HT-29 (cell line): Measurements from ENCODE around the gene PLA2G4F. TPM values are rescaled to one million over a fixed set of nuclear protein-coding genes. Genes with fewer than 3 reads are reported as not detected.

ENCODE experiments used
- DNase-seq: peaks from one replicate; pipeline ENCODE4 v3.0.0-alpha.2; 2015; ENCODE audit warnings: low spot score
- total RNA-seq: library from RNA; depleted of rRNA; stranded (reverse); fragments of >200 nt; shearing (Covaris generic); gene quantifications from 2 replicates; pipeline ENCODE4 v1.2.3, GENCODE V29; 2014

The PLA2G4F gene
- total RNA-seq, 1 experiment from 2014 or later: 11.4 TPM

DNA sequence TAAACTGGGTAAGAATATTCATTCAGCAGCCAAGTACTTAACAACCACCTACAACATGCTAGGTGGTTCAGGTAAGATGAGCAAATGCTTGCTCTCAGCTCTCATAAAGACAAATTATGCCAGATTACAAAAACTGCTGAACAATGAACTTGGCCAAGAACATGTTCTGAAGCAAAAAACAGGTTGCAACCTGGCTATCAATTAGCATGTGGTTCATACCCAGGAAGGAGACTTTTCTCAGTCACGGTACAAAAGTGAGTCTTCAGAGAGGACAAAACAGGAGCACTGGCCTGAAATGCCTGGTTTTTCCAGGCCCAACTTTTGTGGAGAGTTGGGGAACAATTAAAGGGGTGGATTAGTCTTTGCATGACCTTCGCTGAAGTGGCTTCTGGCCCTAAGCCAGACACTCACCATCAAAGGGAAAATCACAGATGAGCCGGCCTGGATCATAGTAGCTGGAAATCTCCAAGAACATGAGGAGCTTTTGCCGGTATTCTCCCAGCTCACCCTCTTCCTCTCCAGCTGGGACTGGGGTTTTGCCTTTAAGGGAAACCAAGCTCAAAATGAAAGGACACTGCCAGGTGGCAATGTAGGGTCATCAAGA is 7.6 kb upstream of the PLA2G4F start:
- no peak for DNase-seq

DNA sequence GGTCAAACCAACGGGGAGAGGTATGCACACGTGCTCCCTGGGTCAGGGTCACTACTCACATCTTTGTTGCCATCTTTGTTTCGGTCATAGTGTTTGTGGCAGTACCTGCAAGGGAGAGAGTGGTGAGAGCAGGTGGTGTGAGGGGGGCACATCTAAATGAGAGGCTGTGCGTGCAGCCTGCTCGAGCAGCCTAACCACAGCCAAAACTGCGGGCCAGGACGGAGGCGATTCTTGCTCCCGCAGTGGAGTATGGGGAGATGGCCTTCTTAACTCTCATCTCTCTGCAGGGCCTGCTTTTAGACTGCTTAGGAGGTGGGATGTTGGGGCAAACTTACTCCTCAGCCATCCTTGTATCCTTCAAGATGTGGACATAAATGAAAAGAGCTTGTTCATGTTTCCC is 6.9 kb upstream of the PLA2G4F start:
- DNase-seq: no peak

DNA sequence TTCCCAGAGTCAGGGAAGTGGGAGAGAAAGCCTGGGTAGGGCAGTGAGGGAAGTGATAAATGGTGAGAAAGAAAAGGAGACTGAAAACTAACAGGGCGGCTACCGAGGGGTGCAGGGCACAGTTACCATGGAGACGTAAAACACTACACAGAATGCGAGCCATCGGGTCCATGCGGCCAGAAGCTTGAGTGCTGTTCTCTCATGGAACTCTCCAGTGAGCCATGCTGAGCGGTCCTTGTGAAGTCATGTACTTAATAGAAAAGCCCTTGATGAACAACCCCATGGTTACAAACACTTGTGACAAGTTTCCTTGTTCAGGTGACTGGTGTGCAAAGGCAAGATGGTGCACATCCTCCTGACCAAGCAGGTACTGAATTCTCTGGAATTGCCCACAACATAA is 3.7 kb upstream of the PLA2G4F start:
- no peak for DNase-seq

DNA sequence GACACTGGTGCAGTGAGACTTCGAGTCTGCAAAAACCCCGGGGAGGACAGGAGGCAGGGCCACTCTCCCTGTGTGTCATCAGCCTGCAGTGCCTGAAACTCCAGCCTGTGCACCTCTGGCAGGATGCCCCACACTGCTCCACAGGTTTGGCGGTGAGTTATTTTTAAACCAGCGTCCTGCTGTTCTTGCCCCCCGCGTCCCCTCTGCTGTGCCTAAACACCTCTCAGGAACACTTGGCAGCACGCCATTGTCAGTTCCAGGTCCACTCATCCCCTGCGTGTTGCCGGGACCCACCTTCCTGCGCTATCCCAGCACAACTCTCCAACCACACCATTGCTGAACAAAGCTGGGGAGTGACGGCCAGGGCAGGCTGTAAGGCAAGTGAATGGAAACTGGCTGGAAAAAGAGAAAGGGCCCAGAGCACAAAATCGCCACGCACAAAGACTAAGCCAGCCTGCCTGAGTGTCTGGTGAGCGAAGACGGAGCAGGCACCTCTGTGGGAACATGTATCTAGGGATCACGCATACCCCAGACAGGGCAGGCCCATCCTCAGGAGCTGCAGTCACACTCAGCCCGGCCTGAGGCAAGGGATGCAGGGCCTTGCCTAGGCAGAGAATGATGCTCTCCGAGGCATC is 3.1 kb upstream of the PLA2G4F start:
- DNase-seq: no peak

DNA sequence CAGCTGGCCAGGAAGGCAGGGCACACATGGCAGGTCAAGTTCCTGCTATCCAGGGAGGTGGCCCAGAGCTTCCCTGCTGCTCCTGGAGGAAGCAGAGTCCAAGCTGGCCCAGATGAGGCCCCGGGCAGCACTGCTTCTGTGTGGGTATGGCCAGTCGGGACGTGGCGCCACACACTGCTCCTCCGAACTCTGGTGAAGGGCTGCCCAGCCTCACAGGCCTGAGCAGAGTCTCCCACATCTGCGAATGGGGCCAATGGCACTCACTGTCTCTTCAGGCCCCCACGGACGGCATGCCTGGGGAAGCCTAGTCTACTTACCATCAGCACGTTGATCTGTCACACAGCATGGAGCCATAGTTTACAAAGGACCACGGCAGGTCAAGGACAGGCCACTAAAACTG is 2.5 kb upstream of the PLA2G4F start:
- no peak for DNase-seq

GRCh38 chr15:42157981-42158765 is 1.7 kb upstream of the PLA2G4F start:
- no peak for DNase-seq

- no peak for DNase-seq
These were observed 945 bp upstream of the PLA2G4F start for GRCh38 chr15:42157381-42157780.

DNA sequence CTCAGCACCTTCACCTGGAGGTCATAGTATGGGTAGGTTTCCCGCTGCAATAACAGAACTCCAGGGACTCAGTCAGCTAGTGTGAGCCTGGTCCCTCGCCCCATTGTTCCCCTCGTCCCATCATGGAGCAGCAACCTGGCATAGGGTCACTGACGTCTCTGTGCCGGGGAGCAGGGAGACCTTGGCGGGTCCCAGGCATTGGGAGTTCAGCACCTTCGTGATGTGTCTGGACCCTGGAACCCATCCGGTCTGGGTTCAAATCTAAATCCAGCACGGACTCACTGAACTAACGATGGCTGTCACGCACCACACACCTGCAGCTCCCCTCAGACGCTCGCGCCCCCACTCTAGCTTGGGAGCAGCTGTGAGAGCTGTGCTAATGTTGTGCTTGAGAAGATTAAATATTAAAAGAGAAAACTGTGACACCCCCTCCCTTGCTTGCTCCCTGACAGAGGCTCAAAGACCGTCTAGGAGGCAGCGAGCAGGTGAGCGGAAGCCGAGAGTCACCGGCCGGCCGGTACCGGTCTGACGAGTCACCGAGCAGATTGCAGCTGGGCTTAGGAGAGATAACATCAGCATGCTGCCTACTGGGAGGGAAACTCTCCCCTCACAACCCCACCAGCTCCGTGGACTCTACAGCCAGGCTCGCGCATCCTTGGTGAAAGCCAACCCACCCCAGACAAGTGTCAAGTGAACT is 742 bp downstream of the PLA2G4F start:
- peak; percentile 87 for DNase-seq

DNA sequence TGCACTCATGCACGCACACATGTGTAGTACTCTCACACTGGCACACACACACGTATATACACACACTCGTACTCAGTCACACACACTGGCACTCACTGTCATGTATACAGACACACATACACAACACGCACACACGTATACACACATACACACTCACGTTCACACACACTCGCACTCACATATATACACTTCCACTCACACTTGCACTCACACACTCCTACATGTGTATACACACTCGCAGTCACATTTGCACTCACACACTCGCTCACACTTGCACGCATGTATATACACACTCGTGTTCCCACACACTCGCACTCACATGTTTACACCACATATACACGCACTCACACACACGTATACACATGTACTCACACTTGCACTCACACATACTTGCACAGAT is 1.5 kb downstream of the PLA2G4F start:
- DNase-seq: no peak

- DNase-seq: no peak
These were observed 2.1 kb downstream of the PLA2G4F start for GRCh38 chr15:42154212-42154941.

GRCh38 chr15:42153874-42154211 is 2.6 kb downstream of the PLA2G4F start:
- DNase-seq: no peak

DNA sequence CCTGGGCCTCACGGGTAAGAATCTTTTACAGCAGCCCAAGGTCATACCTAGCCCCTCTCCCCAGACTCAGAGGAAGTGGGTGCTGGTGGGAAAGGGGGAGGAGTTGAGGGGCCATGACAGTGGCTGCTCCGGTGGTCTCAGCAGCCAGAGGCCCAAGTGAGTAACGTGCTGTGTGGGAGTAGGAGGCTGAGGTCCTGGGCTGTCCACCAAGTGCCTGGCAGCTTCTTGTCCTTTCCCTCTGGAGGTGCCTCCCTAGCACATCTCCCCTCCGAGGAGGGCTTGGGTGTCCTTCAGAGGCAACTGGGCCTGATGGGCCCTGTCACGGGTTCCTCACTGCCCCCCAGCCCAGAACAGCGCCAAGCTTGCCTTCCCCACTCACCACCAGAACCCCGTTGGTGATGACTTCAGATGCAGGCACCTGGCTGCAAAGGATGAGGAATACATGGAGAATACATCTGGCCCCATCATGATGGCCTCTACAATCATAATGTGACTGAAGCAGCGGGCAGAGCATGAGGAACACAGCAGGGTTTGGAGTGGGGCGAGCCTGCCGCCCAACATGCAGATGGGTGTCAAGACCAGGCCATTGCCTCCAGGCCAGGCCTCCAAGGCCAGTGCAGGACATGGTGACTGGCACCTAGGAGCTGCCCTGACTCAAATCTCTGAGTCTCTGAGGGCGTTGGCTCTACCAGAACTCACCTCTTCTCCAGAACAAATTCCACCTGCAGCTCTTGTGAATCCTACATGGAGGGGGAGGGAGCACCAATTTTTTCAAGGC is 3.3 kb downstream of the PLA2G4F start:
- DNase-seq: no peak

- no peak for DNase-seq
These were observed 4.1 kb downstream of the PLA2G4F start for GRCh38 chr15:42152196-42152920.

DNA sequence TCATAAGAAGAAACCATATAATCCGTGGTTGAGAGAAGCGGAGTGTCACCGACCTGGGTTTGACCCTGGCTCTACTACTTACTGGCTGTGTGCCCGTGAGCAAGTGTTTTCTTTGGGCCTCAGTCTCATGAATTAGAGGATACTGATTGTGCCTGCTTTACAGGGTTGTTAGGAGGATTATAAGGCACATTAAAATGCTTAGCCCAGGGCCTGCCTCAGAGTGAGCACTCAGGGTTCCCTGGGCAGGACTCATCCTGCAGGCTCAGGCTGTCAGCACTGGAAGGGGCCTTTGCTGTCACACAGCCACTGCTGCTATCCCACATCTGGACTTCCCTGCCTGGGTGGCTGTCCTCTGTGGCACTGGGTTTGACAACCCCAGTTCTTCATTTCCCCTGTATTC is 4.7 kb downstream of the PLA2G4F start:
- no peak for DNase-seq

- DNase-seq: no peak
These were observed 5.3 kb downstream of the PLA2G4F start for GRCh38 chr15:42151141-42151561.

DNA sequence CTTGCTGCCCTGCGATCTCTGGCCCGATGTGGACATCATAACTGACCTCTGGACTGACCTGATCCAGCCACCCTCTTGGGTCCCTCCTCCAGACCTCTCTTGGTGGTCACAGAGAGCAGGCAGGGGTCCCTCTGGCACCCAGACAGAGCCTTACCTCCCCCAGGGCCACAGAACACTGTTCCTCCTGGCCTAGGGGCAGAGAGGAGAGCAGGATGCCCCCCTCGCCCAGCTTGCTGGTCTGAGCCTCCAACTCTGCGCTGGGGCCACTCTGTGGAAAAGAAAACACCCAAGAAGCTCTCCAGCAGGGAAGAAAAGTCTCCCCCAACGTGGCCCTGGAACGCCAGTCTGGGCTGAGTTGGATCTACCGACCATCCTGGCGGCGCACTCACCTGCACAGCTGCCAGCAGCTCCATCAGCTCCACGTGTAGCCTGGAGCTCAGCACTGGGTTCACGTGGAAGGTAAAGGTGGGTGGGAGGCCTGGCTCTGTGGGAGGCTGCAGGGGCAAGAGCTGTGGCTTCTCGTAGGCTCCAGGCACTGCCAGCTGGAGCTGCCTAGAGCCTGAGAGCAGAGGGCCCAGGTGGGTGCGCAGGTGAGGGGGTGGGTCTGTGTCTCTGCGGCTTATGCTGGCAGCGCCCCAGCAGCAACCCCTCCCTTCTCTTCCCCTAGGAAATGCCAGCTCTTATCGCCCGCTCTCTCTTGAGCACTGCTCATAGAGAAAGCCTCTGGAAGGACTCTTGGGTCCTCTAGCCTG is 6.0 kb downstream of the PLA2G4F start:
- DNase-seq: no peak

DNA sequence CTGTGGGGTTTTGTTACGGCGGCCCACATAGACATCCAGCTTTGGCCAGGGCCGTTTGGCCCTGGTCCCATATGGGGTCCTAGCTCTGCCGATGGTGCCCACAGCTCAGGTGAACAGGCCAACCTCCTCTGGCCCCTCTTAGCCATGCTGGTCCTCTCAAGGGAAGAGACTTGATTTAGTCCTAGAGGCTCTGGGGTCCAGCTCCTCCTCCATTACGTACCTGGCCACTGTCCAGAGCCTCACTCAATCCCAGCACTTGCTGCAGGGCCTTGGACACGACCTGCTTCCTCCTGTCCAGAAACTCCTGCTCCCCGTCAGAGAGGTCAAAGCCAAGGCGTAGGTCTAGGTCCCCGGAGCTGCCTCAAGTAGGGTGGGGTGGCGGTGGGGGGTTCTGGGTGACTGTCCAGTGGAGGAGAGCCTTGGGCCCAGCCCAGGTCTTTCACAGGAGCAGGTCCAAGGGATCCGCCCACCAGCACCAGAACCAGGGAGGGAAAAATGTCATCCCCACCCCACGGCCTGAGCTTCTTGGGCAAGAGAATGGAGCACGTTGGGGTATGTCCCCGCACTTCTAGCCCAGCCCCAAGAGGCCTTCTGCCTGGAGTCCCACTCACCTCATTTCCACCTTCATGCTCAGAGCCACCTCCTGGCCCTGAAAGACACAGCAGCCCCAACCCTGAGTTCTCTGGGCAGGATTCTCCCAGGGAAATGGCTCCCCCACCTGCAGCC is 6.8 kb downstream of the PLA2G4F start:
- DNase-seq: no peak

GRCh38 chr15:42148808-42149492 is 7.5 kb downstream of the PLA2G4F start:
- no peak for DNase-seq
